IPS DF 4.7 (cell line): ENCODE measurements around the gene UXS1.
A peak's percentile ranks its signal among the peaks of the same experiment; 100 is the strongest.
"Not testable (repeated sequence)": the region's sequence is repeated elsewhere in the genome, so short reads cannot be mapped to it uniquely, and the experiment has no call there.

Experiments
- DNase-seq: peaks from one replicate; pipeline ENCODE4 v3.0.0-alpha.2; 2013; ENCODE audit warnings: low spot score; ENCODE audit errors: extremely low read depth

UXS1 gene

GRCh38 chr2:106193977-106194778 is at the start of gene UXS1:
Gene UXS1, minus strand, starts transcription at chr2:106194301. Its CDS starts 60 bp downstream, at chr2:106194241.
- peak; percentile 92 for DNase-seq

GRCh38 chr2:106239491-106239890 is 45.4 kb upstream of the UXS1 start:
- not testable (repeated sequence) for DNase-seq

GRCh38 chr2:106235392-106235791 is 41.3 kb upstream of the UXS1 start:
- not testable (repeated sequence) for DNase-seq

- no peak for DNase-seq
These were observed 39.2 kb upstream of the UXS1 start for GRCh38 chr2:106233350-106233706.

GRCh38 chr2:106232638-106233349 is 38.7 kb upstream of the UXS1 start:
- DNase-seq, result no peak

GRCh38 chr2:106223347-106223746 is 29.2 kb upstream of the UXS1 start:
- peak; percentile 1 for DNase-seq

- not testable (repeated sequence) for DNase-seq
These were observed 28.0 kb upstream of the UXS1 start for GRCh38 chr2:106222057-106222456.

- DNase-seq, result no peak
These were observed 25.7 kb upstream of the UXS1 start for GRCh38 chr2:106219813-106220212.

- not testable (repeated sequence) for DNase-seq
These were observed 25.1 kb upstream of the UXS1 start for GRCh38 chr2:106219157-106219556.

- DNase-seq, result no peak
These were observed 14.8 kb upstream of the UXS1 start for GRCh38 chr2:106208874-106209273.

- no peak for DNase-seq
These were observed 14.3 kb upstream of the UXS1 start for GRCh38 chr2:106208399-106208798.

- DNase-seq, result no peak
These were observed 13.1 kb upstream of the UXS1 start for GRCh38 chr2:106207246-106207645.

- no peak for DNase-seq
These were observed 11.4 kb upstream of the UXS1 start for GRCh38 chr2:106205488-106205887.

- DNase-seq, result not testable (repeated sequence)
These were observed 10.4 kb upstream of the UXS1 start for GRCh38 chr2:106204551-106204950.

GRCh38 chr2:106201661-106202060 is 7.6 kb upstream of the UXS1 start:
- no peak for DNase-seq

GRCh38 chr2:106197878-106198277 is 3.8 kb upstream of the UXS1 start:
- no peak for DNase-seq

- DNase-seq, result no peak
These were observed 1.9 kb upstream of the UXS1 start for GRCh38 chr2:106195981-106196380.

GRCh38 chr2:106195456-106195855 is 1.4 kb upstream of the UXS1 start:
- no peak for DNase-seq

GRCh38 chr2:106193690-106193976 is 468 bp downstream of the UXS1 start:
- DNase-seq, result no peak

- no peak for DNase-seq
These were observed 1.1 kb downstream of the UXS1 start for GRCh38 chr2:106192752-106193689.

- DNase-seq, result no peak
These were observed 2.5 kb downstream of the UXS1 start for GRCh38 chr2:106191511-106192016.
